ENCODE results near the gene KCNK4.

Gene KCNK4

GRCh38 chr11:64275031-64275800, 15.9 kb upstream of the KCNK4 start:
- Mint-ChIP-seq H3K36me3 (ENCODE audit: low read depth) (peaks cover 2% of the 10 kb centered on the region), H3K27ac (no peak overlapping the region), H3K27me3 (no peaks in the 10 kb centered on the region), H3K4me1 (peaks cover 10% of the 10 kb centered on the region), H3K4me3 (no peak overlapping the region), H3K9me3 (no peaks in the 10 kb centered on the region)
- no peak for DNase-seq
- no peak for ATAC-seq

- DNase-seq, result no peak
- H3K4me1 Mint-ChIP-seq, result peaks cover 8% of the 10 kb centered on the region
- H3K4me3 Mint-ChIP-seq, result no peak overlapping the region
- H3K27me3 Mint-ChIP-seq, result no peaks in the 10 kb centered on the region
- ATAC-seq, result no peak
- no peak overlapping the region for H3K27ac Mint-ChIP-seq
- no peaks in the 10 kb centered on the region for H3K36me3 Mint-ChIP-seq (ENCODE audit: low read depth)
- no peaks in the 10 kb centered on the region for H3K9me3 Mint-ChIP-seq
Observed at GRCh38 chr11:64275841-64276240, 15.3 kb upstream of the KCNK4 start.

- DNase-seq, result no peak
- no peaks in the 10 kb centered on the region for H3K9me3 Mint-ChIP-seq
- H3K36me3 Mint-ChIP-seq (ENCODE audit: low read depth), result peaks cover 4% of the 10 kb centered on the region
- H3K4me3 Mint-ChIP-seq, result no peak overlapping the region
- H3K27ac Mint-ChIP-seq, result no peak overlapping the region
- ATAC-seq, result no peak
- H3K4me1 Mint-ChIP-seq, result peaks cover 6% of the 10 kb centered on the region
- no peaks in the 10 kb centered on the region for H3K27me3 Mint-ChIP-seq
Observed at GRCh38 chr11:64276653-64277431, 14.3 kb upstream of the KCNK4 start.

- H3K36me3 Mint-ChIP-seq (ENCODE audit: low read depth), result peaks cover 9% of the 10 kb centered on the region
- no peak overlapping the region for H3K4me3 Mint-ChIP-seq
- ATAC-seq, result no peak
- no peaks in the 10 kb centered on the region for H3K27me3 Mint-ChIP-seq
- no peak for DNase-seq
- no peaks in the 10 kb centered on the region for H3K9me3 Mint-ChIP-seq
- H3K27ac Mint-ChIP-seq, result no peak overlapping the region
- H3K4me1 Mint-ChIP-seq, result peaks cover 4% of the 10 kb centered on the region
Observed at GRCh38 chr11:64278576-64279190, 12.4 kb upstream of the KCNK4 start.

- H3K27ac Mint-ChIP-seq, result peak overlapping the region; percentile 65
- peaks cover 17% of the 10 kb centered on the region for H3K4me1 Mint-ChIP-seq
Observed at GRCh38 chr11:64281957-64282770, 8.9 kb upstream of the KCNK4 start.

GRCh38 chr11:64283092-64283491, 8.0 kb upstream of the KCNK4 start:
- H3K36me3 Mint-ChIP-seq (ENCODE audit: low read depth), result peaks cover 9% of the 10 kb centered on the region

More at GRCh38 chr11:64281957-64282770, 8.9 kb upstream of the KCNK4 start:
- no peak overlapping the region for H3K4me3 Mint-ChIP-seq
- no peaks in the 10 kb centered on the region for H3K27me3 Mint-ChIP-seq
- no peaks in the 10 kb centered on the region for H3K9me3 Mint-ChIP-seq
- ATAC-seq (no peak), DNase-seq (no peak)
- H3K36me3 Mint-ChIP-seq (ENCODE audit: low read depth), result peaks cover 9% of the 10 kb centered on the region

GRCh38 chr11:64284048-64284961, 6.8 kb upstream of the KCNK4 start, which contains the start of gene BAD:
BAD (minus strand) TSS chr11:64284665; CDS start chr11:64284368, 297 bp downstream.
- peaks cover 17% of the 10 kb centered on the region for H3K4me1 Mint-ChIP-seq
- H3K27ac Mint-ChIP-seq, result peak within 1 kb of the TSS; percentile 92
- peak; percentile 93 for DNase-seq
- no peaks in the 10 kb centered on the region for H3K9me3 Mint-ChIP-seq
- ATAC-seq, result peak; percentile 93
- H3K27me3 Mint-ChIP-seq, result no peaks in the 10 kb centered on the region
- peak within 1 kb of the TSS; percentile 83 for H3K4me3 Mint-ChIP-seq
- peaks cover 9% of the 10 kb centered on the region for H3K36me3 Mint-ChIP-seq (ENCODE audit: low read depth)

More at GRCh38 chr11:64283092-64283491, 8.0 kb upstream of the KCNK4 start:
- Mint-ChIP-seq H3K27me3 (no peaks in the 10 kb centered on the region), H3K9me3 (no peaks in the 10 kb centered on the region), H3K4me3 (peak overlapping the region; percentile 25), H3K27ac (no peak overlapping the region), H3K4me1 (peaks cover 17% of the 10 kb centered on the region)
- DNase-seq, result no peak
- no peak for ATAC-seq

GRCh38 chr11:64284962-64285884, 5.9 kb upstream of the KCNK4 start, which contains the start of gene GPR137:
GPR137 (plus strand) TSS chr11:64285848; CDS start chr11:64286525, 677 bp downstream.
- H3K27ac Mint-ChIP-seq, result peak within 1 kb of the TSS; percentile 92
- DNase-seq (peak; percentile 95), ATAC-seq (peak; percentile 55)
- peaks cover 2% of the 10 kb centered on the region for H3K27me3 Mint-ChIP-seq
- H3K36me3 Mint-ChIP-seq (ENCODE audit: low read depth), result peaks cover 9% of the 10 kb centered on the region
- no peaks in the 10 kb centered on the region for H3K9me3 Mint-ChIP-seq
- H3K4me1 Mint-ChIP-seq, result peaks cover 17% of the 10 kb centered on the region
- H3K4me3 Mint-ChIP-seq, result peak within 1 kb of the TSS; percentile 83

- Mint-ChIP-seq H3K4me1 (peaks cover 21% of the 10 kb centered on the region), H3K4me3 (peak overlapping the region; percentile 83)
- ATAC-seq, result no peak
Observed at GRCh38 chr11:64285885-64286800, 5.0 kb upstream of the KCNK4 start.

GRCh38 chr11:64286801-64287159, 4.3 kb upstream of the KCNK4 start:
- H3K36me3 Mint-ChIP-seq (ENCODE audit: low read depth), result peaks cover 5% of the 10 kb centered on the region
- peak overlapping the region; percentile 80 for H3K4me3 Mint-ChIP-seq
- H3K4me1 Mint-ChIP-seq, result peaks cover 21% of the 10 kb centered on the region
- no peaks in the 10 kb centered on the region for H3K9me3 Mint-ChIP-seq
- peak overlapping the region; percentile 61 for H3K27ac Mint-ChIP-seq
- ATAC-seq (no peak), DNase-seq (no peak)
- H3K27me3 Mint-ChIP-seq, result peaks cover 9% of the 10 kb centered on the region

More at GRCh38 chr11:64285885-64286800, 5.0 kb upstream of the KCNK4 start:
- no peak for DNase-seq
- Mint-ChIP-seq H3K36me3 (ENCODE audit: low read depth) (peaks cover 8% of the 10 kb centered on the region), H3K27me3 (peaks cover 9% of the 10 kb centered on the region), H3K27ac (peak overlapping the region; percentile 61), H3K9me3 (no peaks in the 10 kb centered on the region)

- no peaks in the 10 kb centered on the region for H3K9me3 Mint-ChIP-seq
- peaks cover 21% of the 10 kb centered on the region for H3K4me1 Mint-ChIP-seq
- DNase-seq (no peak), ATAC-seq (no peak)
- no peak overlapping the region for H3K4me3 Mint-ChIP-seq
- no peak overlapping the region for H3K27ac Mint-ChIP-seq
- peaks cover 2% of the 10 kb centered on the region for H3K36me3 Mint-ChIP-seq (ENCODE audit: low read depth)
- H3K27me3 Mint-ChIP-seq, result peaks cover 13% of the 10 kb centered on the region
Observed at GRCh38 chr11:64287676-64288352, 3.3 kb upstream of the KCNK4 start.
